Endothelial cell of umbilical vein (primary cell): Measurements from ENCODE around the gene IFI6. TPM values are rescaled to one million over a fixed set of nuclear protein-coding genes. Genes with fewer than 3 reads are reported as not detected.

Experiments used
- BruUV-seq: library from RNA; stranded (reverse); fragments of 400-500 nt; replicated peaks from 2 replicates; lab custom pipeline; 2021; lab: Mats Ljungman, UMichigan
- CTCF ChIA-PET: fragments of 300-600, 350-600 bp; sonication (Branson Sonifier 250); formaldehyde crosslinking; loops from one replicate; lab custom pipeline; 2021; ENCODE audit warnings: antibody characterized with exemption, inconsistent platforms; lab: Charles Lee
- POLR2A ChIA-PET: fragments of 300-600, 350-600 bp; sonication (Branson Sonifier 250); formaldehyde crosslinking; loops from one replicate; lab custom pipeline; 2021; ENCODE audit warnings: antibody characterized with exemption, inconsistent platforms; lab: Charles Lee
- DNase-seq: peaks from one replicate; pipeline ENCODE4 v3.0.0-alpha.2; 2011; ENCODE audit warnings: low read depth, low spot score
- FAIRE-seq: peaks from 2 replicates; lab custom pipeline; 2011; peaks lifted over from hg19 to GRCh38; lab: Jason Lieb, UNC
- H2AFZ ChIP-seq: 2 replicates; pipeline ENCODE4 v1.6.0; 2012; ENCODE audit warnings: low read depth, low read length, control low read depth, inconsistent platforms
- H3K27ac ChIP-seq: 2 replicates; pipeline ENCODE4 v1.5.1; 2011; ENCODE audit warnings: low read depth, mild to moderate bottlenecking, control low read depth, low read length, moderate library complexity; ENCODE audit not compliant: insufficient read depth
- H3K27me3 ChIP-seq, 2 experiments: 2 replicates each; pipeline versions ENCODE4 v1.6.0 to v1.6.1; 2011; ENCODE audit warnings: low read length in 2 of 2, mixed read lengths in 1 of 2; ENCODE audit not compliant: control insufficient read depth in 2 of 2, insufficient read depth in 2 of 2
- H3K36me3 ChIP-seq, 2 experiments: 2 replicates in 1 of 2; 3 replicates in 1 of 2; pipeline ENCODE4 v1.5.1; 2011; ENCODE audit warnings: low read length in 2 of 2, mild to moderate bottlenecking in 1 of 2, moderate library complexity in 1 of 2; ENCODE audit not compliant: control insufficient read depth in 2 of 2, insufficient read depth in 2 of 2; ENCODE audit errors: extremely low read depth in 1 of 2
- H3K4me1 ChIP-seq: 3 replicates; pipeline ENCODE4 v1.5.1; 2011; ENCODE audit warnings: mild to moderate bottlenecking, low read length; ENCODE audit not compliant: control insufficient read depth, insufficient read depth; ENCODE audit errors: extremely low read depth
- H3K4me2 ChIP-seq: 2 replicates; pipeline ENCODE4 v1.6.1; 2011; ENCODE audit warnings: low read length, control low read depth, mixed read lengths; ENCODE audit not compliant: insufficient read depth
- H3K4me3 ChIP-seq, 3 experiments: fragments of 200-600 bp in 1 of 3; sonication (generic), shearing (Covaris generic) in 1 of 3; replicated peaks in 1 of 3; 2 replicates each; pipeline ENCODE4 v1.5.1; 2011 to 2016; ENCODE audit warnings: control low read depth in 3 of 3, low read length in 3 of 3, mild to moderate bottlenecking in 2 of 3, inconsistent platforms in 1 of 3, low read depth in 1 of 3, moderate library complexity in 1 of 3; ENCODE audit not compliant: insufficient read depth in 1 of 3
- H3K79me2 ChIP-seq: 2 replicates; pipeline ENCODE4 v1.6.0; 2012; ENCODE audit warnings: low read length, inconsistent platforms; ENCODE audit not compliant: control insufficient read depth, insufficient read depth
- H3K9ac ChIP-seq: replicated peaks from 2 replicates; pipeline ENCODE3; 2011; ENCODE audit warnings: low read length, control low read depth; ENCODE audit not compliant: insufficient read depth; ENCODE audit errors: extremely low read depth
- H3K9me1 ChIP-seq: replicated peaks from 3 replicates; pipeline ENCODE4 v1.6.0; 2011; ENCODE audit warnings: mild to moderate bottlenecking, low read length; ENCODE audit not compliant: control insufficient read depth, insufficient read depth; ENCODE audit errors: extremely low read depth
- H3K9me3 ChIP-seq: replicated peaks from 2 replicates; pipeline ENCODE4 v1.5.1; 2012; ENCODE audit warnings: low read length, inconsistent platforms; ENCODE audit not compliant: control insufficient read depth, insufficient read depth
- H4K20me1 ChIP-seq: replicated peaks from 2 replicates; pipeline ENCODE3; 2011; ENCODE audit warnings: mild to moderate bottlenecking, low read length; ENCODE audit not compliant: control insufficient read depth, insufficient read depth; ENCODE audit errors: extremely low read depth
- CTCF ChIP-seq, 2 donors: IDR thresholded peaks; 1 replicate in 1 of 2; 2 replicates in 1 of 2; pipeline ENCODE4 v1.5.1; 2011; ENCODE audit warnings: low read length in 2 of 2, mild to moderate bottlenecking in 2 of 2, moderate library complexity in 2 of 2, control low read depth in 1 of 2, inconsistent platforms in 1 of 2, low read depth in 1 of 2; ENCODE audit not compliant: insufficient read depth in 1 of 2; ENCODE audit errors: extremely low read depth in 1 of 2
- EZH2 ChIP-seq: IDR thresholded peaks from 2 replicates; pipeline ENCODE4 v1.6.1; 2012; ENCODE audit warnings: borderline replicate concordance, low read depth, mild to moderate bottlenecking, moderate library complexity, low read length, inconsistent platforms; ENCODE audit not compliant: severe bottlenecking
- FOS ChIP-seq: IDR thresholded peaks from 2 replicates; pipeline ENCODE4 v1.6.1; 2011; ENCODE audit warnings: mild to moderate bottlenecking, low read length, moderate library complexity, borderline replicate concordance; ENCODE audit not compliant: insufficient read depth
- GATA2 ChIP-seq: IDR thresholded peaks from 2 replicates; pipeline ENCODE4 v1.7.0; 2011; ENCODE audit warnings: low read depth, mild to moderate bottlenecking, moderate library complexity, mixed read lengths, low read length; ENCODE audit not compliant: insufficient read length, insufficient read depth
- JUN ChIP-seq: IDR thresholded peaks from 2 replicates; pipeline ENCODE4 v1.6.1; 2011; ENCODE audit warnings: borderline replicate concordance, low read depth; ENCODE audit not compliant: insufficient read length, insufficient read depth
- MAX ChIP-seq: IDR thresholded peaks from 2 replicates; pipeline ENCODE4 v1.6.1; 2011; ENCODE audit not compliant: insufficient read depth, insufficient read length
- MYC ChIP-seq: IDR thresholded peaks from one replicate; pipeline ENCODE4 v1.6.1; 2011; ENCODE audit warnings: mild to moderate bottlenecking, low read depth, low read length
- POLR2A ChIP-seq: IDR thresholded peaks from 2 replicates; pipeline ENCODE4 v1.6.1; 2012; ENCODE audit warnings: low read depth, mild to moderate bottlenecking, control low read depth, low read length
- POLR2AphosphoS5 ChIP-seq: IDR thresholded peaks from 2 replicates; pipeline ENCODE4 v1.6.1; 2012; ENCODE audit warnings: low read depth, mild to moderate bottlenecking, control low read depth, low read length, moderate library complexity; ENCODE audit not compliant: insufficient read depth
- dilution Hi-C: fragments of 300-500 bp; cut with MboI; formaldehyde crosslinking; loops from one replicate; pipeline ENCODE4 v1.15.0; 2019; ENCODE audit warnings: low sequenced_read_pairs; ENCODE audit not compliant: extremely low pct_ligation_motif_present
- intact Hi-C: fragments of 100-400 bp; cut with micrococcal nuclease; formaldehyde crosslinking; loops from one replicate; pipeline ENCODE4 v1.10.0; 2022
- polyA plus RNA-seq, 4 experiments: library from polyadenylated mRNA; depleted of rRNA in 3 of 4; stranded (reverse) in 3 of 4; unstranded in 1 of 4; fragments of >200 nt; gene quantifications; 2 replicates each; pipeline versions ENCODE4 v1.2.1 to v1.2.3, GENCODE V29; 2011 to 2012; ENCODE audit warnings: missing spikeins in 1 of 4
- total RNA-seq: library from RNA; stranded (reverse); gene quantifications from 2 replicates; pipeline ENCODE4 v1.2.3, GENCODE V29; 2021

Gene IFI6
- total and polyA plus RNA-seq, 2 donors (not counting 3 experiments of a cell fraction or from before 2014, with no cell fraction given), result 28.4 to 47.9 TPM

- dilution Hi-C loops, result no loop called here
- POLR2A ChIA-PET, result no interaction called here
- BruUV-seq, result no TSS peak
- H3K27ac ChIP-seq, result no peak overlapping the region
- no peak overlapping the region for H2AFZ ChIP-seq
- no peak overlapping the region for H3K4me3 ChIP-seq
- H3K9ac ChIP-seq, result no peak overlapping the region
- H3K9me3 ChIP-seq, result no peaks in the 10 kb centered on the region
- no peaks in the 10 kb centered on the region for H3K79me2 ChIP-seq
- no peaks in the 10 kb centered on the region for H3K36me3 ChIP-seq
- TF ChIP-seq FOS (no peak), MAX (no peak), EZH2 (no peak), MYC (no peak), POLR2AphosphoS5 (no peak), POLR2A (no peak), CTCF (IDR thresholded peaks at IDR 0.05; ENCODE audit: extremely low read depth in 1 of 2, insufficient read depth in 1 of 2, low read depth in 1 of 2, low read length in 2 of 2) (no peak), JUN (no peak), GATA2 (no peak)
- H3K27me3 ChIP-seq, result no peaks in the 10 kb centered on the region
- H3K4me1 ChIP-seq, result peaks cover 15% of the 10 kb centered on the region
- H3K9me1 ChIP-seq, result no peaks in the 10 kb centered on the region
- FAIRE-seq (no peak), DNase-seq (no peak)
- CTCF ChIA-PET, result interaction anchor here (1.2 to 8.6 kb wide), 4 partner anchors 54 to 108 kb away, joined by 3 to 306 read pairs (median 11); partner anchors contain the start of genes AHDC1 and FAM76A
- no peak overlapping the region for H3K4me2 ChIP-seq
- H4K20me1 ChIP-seq, result no peaks in the 10 kb centered on the region
- intact Hi-C loops, result loop anchor here (5.0 kb wide), 1 partner anchor 362 kb away; no protein-coding TSS in a partner anchor
Measured at GRCh38 chr1:27664291-27664690, 7.7 kb downstream of the IFI6 start.
